ENCODE data around the gene ATP1A3. TPM values are rescaled to one million over a fixed set of nuclear protein-coding genes. Genes with fewer than 3 reads are reported as not detected.

Gene ATP1A3
- total RNA-seq, 4 donors from 2014 or later = 0.55 TPM; not detected in 3

DNA sequence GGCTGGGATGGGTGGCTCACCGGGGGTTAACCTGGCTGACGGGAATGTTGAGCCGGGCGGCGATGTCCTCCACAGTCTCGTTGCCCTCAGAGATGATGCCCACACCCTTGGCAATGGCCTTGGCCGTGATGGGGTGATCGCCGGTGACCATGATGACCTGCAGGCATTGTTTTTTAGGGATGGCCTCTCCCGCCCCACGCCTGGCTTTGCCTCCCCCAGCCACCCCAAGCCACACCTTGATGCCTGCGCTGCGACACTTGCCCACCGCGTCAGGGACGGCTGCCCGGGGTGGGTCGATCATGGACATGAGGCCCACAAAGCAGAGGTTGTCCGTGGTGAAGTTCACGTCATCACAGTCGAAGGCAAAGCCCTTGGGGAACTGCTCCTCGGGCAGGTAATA, 16.1 kb downstream of the ATP1A3 start:
- Histone ChIP-seq H3K9me3 (no peaks in the 10 kb centered on the region), H3K4me3 (no peak overlapping the region), H3K36me3 (no peaks in the 10 kb centered on the region), H3K27ac (no peak overlapping the region), H3K4me1 (no peaks in the 10 kb centered on the region), H3K27me3 (no peaks in the 10 kb centered on the region)
- TF ChIP-seq POLR2A (IDR thresholded peaks at IDR 0.05) (no peak), CTCF (IDR thresholded peaks at IDR 0.05) (no peak)
- intact Hi-C loops (cut with DNase I; ENCODE audit: low total_unique reads) = no loop called here
- DNase-seq = no peak

GRCh38 chr19:41974652-41975051, 19.4 kb downstream of the ATP1A3 start:
- no peak for DNase-seq
- H3K4me1 ChIP-seq = no peaks in the 10 kb centered on the region
- intact Hi-C loops (cut with DNase I; ENCODE audit: low total_unique reads) = no loop called here
- H3K27me3 ChIP-seq = no peaks in the 10 kb centered on the region
- H3K4me3 ChIP-seq = no peak overlapping the region
- H3K27ac ChIP-seq = no peak overlapping the region
- no peaks in the 10 kb centered on the region for H3K36me3 ChIP-seq
- no peaks in the 10 kb centered on the region for H3K9me3 ChIP-seq
- TF ChIP-seq CTCF (IDR thresholded peaks at IDR 0.05) = no peak
- TF ChIP-seq POLR2A (IDR thresholded peaks at IDR 0.05) = no peak

DNA sequence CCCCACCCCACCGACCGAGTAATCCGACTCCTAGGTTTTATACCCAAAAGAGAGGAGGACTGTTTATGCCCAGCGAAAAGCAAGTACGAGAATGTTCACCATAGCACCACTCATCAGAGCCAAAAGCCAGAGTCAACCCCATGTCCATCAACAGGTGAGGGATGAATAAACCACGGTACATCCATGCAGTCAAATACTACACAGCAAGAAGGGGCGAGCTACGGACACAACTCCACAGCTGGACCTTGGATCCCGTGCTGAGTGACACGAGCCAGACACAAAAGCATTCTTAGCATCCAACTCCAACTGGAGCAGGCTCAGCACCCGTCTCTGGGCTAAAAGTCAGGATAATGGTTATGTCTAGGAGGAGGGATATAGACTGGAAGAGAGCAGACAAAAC, 22.7 kb downstream of the ATP1A3 start:
- Histone ChIP-seq H3K9me3 (no peaks in the 10 kb centered on the region), H3K4me3 (no peak overlapping the region), H3K4me1 (no peaks in the 10 kb centered on the region), H3K27me3 (no peaks in the 10 kb centered on the region), H3K36me3 (no peaks in the 10 kb centered on the region), H3K27ac (no peak overlapping the region)
- TF ChIP-seq POLR2A (IDR thresholded peaks at IDR 0.05) = no peak
- no peak for TF ChIP-seq CTCF (IDR thresholded peaks at IDR 0.05)
- intact Hi-C loops (cut with DNase I; ENCODE audit: low total_unique reads) = no loop called here
- no peak for DNase-seq

- H3K4me1 ChIP-seq = no peaks in the 10 kb centered on the region
- no peaks in the 10 kb centered on the region for H3K9me3 ChIP-seq
- H3K27ac ChIP-seq = no peak overlapping the region
- no peak overlapping the region for H3K4me3 ChIP-seq
- no peaks in the 10 kb centered on the region for H3K36me3 ChIP-seq
- DNase-seq = no peak
- no peaks in the 10 kb centered on the region for H3K27me3 ChIP-seq
- TF ChIP-seq CTCF (IDR thresholded peaks at IDR 0.05) (no peak), POLR2A (IDR thresholded peaks at IDR 0.05) (no peak)
- intact Hi-C loops (cut with DNase I; ENCODE audit: low total_unique reads) = no loop called here
These were observed 24.1 kb downstream of the ATP1A3 start for GRCh38 chr19:41969772-41970458.

- H3K4me1 ChIP-seq = no peaks in the 10 kb centered on the region
- H3K36me3 ChIP-seq = no peaks in the 10 kb centered on the region
- no peak for DNase-seq
- TF ChIP-seq POLR2A (IDR thresholded peaks at IDR 0.05) = no peak
- no peak for TF ChIP-seq CTCF (IDR thresholded peaks at IDR 0.05)
- intact Hi-C loops (cut with DNase I; ENCODE audit: low total_unique reads) = no loop called here
- H3K4me3 ChIP-seq = no peak overlapping the region
- no peaks in the 10 kb centered on the region for H3K9me3 ChIP-seq
- no peak overlapping the region for H3K27ac ChIP-seq
- H3K27me3 ChIP-seq = no peaks in the 10 kb centered on the region
These were observed 25.1 kb downstream of the ATP1A3 start for GRCh38 chr19:41968751-41969595.
